ENCODE measurements around the gene FEZF1. TPM values are rescaled to one million over a fixed set of nuclear protein-coding genes. Genes with fewer than 3 reads are reported as not detected.

Gene FEZF1
- total RNA-seq, 1 donor from 2014 or later = not detected

DNA sequence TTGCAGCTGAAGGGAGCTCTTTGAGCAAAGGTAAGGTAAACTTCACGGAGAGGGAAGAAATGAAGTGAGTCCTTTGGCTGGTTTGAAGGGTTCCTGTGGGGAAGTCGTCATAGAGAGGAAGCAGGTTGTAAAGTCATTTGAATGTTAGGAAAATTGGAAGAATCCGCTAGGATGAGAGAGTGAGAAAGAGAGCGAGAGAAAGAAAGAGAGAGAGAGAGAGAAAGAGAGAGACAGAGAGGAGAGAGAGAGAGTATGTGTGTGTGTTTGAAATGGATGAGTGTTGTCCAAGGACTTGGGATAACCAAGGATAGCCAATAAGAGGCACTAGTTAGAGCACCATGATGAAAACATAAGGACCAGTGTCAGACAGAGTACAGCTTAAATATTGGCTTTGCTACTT lies 43.1 kb downstream of the FEZF1 start:
- no peak for DNase-seq (ENCODE audit: low read depth)
- TF ChIP-seq CTCF (conservative IDR thresholded peaks at IDR 0.05; ENCODE audit: low read depth, low read length) = no peak
- no peak overlapping the region for H3K4me3 ChIP-seq (ENCODE audit: low read depth, low read length)

DNA sequence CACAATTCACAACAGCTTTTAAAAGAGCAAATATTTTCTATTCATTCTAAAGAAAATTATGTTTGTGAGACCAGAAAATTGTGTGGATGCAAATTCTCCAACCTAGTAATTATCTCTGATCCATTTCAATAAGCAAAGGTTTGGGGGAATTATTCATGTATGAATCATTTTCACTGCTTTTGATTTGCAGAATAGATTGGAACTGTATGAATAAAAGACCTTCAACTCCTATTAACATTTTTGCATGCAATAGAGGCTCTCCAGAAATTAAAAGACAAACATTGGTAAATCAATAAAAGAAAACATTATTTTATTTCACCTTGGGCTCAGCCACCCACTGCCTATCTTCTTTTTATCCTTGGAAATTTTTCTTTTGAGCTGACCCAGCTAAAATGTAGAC lies 43.5 kb downstream of the FEZF1 start:
- H3K4me3 ChIP-seq (ENCODE audit: low read depth, low read length) = no peak overlapping the region
- no peak for DNase-seq (ENCODE audit: low read depth)
- TF ChIP-seq CTCF (conservative IDR thresholded peaks at IDR 0.05; ENCODE audit: low read depth, low read length) = no peak

DNA sequence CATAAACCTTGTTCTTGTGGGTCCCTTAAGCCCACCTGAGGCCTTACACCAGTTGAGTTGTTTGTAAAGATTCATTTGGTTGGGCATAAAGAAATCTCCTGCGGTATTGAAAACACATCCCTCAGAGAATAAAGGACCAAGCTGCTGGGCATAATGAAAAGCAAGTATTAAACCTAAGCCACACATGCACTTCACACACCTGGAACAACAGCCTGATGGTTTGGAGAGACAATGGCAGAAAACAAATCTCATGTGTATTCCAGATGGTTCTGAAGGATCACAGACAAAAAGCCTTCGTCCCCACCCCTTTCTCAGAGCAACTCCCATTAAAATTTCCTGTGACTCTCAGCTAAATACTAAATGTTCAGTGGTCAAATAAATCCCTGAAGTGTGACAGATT lies 44.2 kb downstream of the FEZF1 start:
- no peak overlapping the region for H3K4me3 ChIP-seq (ENCODE audit: low read depth, low read length)
- DNase-seq (ENCODE audit: low read depth) = no peak
- no peak for TF ChIP-seq CTCF (conservative IDR thresholded peaks at IDR 0.05; ENCODE audit: low read depth, low read length)

DNA sequence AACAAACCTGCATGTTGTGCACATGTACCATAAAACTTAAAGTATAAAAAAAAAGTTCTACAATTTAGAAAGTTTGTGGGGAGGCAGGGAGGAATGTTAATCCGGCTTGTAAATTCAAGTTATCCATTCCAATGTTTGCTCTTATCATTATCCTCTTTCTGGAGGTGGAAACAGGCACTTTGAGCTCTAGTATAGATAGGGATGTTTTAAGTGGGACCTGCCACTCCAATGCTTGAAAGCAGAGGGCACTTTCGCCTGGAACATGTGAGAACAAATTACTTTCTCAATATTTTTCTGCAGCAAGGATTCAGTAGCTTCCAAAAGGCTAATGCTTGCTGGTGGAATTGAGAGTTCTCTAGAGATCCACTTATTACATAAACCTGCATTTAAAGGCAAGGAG lies 45.6 kb downstream of the FEZF1 start:
- no peak for TF ChIP-seq CTCF (conservative IDR thresholded peaks at IDR 0.05; ENCODE audit: low read depth, low read length)
- H3K4me3 ChIP-seq (ENCODE audit: low read depth, low read length) = no peak overlapping the region
- DNase-seq (ENCODE audit: low read depth) = no peak

DNA sequence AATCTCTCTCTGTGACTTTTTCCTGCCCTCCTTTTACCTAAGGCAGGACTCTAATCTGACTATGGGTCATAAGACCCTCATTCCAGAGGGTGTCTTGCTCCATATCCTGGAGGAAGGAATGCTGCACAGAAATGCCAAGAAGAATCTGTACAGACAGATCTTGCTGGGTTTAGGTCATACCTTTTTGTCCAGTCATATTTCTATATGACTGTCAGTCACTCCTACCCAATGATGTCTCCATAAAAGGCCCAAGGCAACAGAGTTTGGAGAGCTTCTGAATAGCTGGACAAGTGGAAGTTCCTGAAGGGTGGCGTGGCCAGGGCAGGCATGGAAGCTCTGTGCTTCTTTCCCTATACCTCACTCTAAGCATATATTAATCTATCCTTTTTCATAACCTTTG lies 47.5 kb downstream of the FEZF1 start:
- TF ChIP-seq CTCF (conservative IDR thresholded peaks at IDR 0.05; ENCODE audit: low read depth, low read length) = no peak
- no peak for DNase-seq (ENCODE audit: low read depth)
- no peak overlapping the region for H3K4me3 ChIP-seq (ENCODE audit: low read depth, low read length)

DNA sequence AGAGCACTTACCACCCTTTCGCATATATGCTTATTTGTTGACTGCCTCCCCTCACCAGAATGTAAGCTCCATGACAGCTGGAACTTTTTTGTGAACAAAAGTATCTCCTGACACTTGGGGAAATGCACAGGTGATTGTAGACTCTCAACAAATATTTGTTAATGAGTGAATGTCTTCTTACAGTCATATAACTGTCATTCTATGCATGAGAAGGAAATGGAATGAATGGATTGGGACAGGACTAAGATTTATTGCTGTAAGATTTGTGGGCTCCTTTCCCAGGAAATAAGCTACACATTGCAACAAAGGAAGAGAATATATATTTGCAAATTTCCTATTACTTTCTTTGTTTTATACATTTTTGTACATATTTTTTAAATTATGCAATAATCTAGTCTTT lies 48.5 kb downstream of the FEZF1 start:
- no peak for TF ChIP-seq CTCF (conservative IDR thresholded peaks at IDR 0.05; ENCODE audit: low read depth, low read length)
- DNase-seq (ENCODE audit: low read depth) = no peak
- H3K4me3 ChIP-seq (ENCODE audit: low read depth, low read length) = no peak overlapping the region

DNA sequence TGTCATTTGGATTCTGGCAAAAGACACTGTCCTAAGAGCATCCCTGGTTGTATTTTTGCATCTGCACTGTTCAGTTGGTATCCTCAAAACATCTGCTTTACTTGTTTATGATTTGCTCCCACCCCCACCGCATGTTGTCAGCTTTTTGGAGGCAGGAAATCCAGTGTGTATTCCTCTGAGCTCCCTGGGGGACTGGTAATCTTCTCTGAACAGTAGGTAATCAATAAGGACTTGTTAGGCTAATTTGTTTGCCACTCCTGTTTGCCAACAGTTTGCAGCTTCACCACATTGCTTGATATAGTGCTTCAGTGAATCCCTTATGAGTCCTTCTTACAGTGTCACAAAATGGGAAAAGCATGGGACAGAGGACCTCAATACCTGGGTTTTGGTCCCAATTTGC lies 49.1 kb downstream of the FEZF1 start:
- H3K4me3 ChIP-seq (ENCODE audit: low read depth, low read length) = no peak overlapping the region
- TF ChIP-seq CTCF (conservative IDR thresholded peaks at IDR 0.05; ENCODE audit: low read depth, low read length) = no peak
- no peak for DNase-seq (ENCODE audit: low read depth)

Other genes with a start within 250 kb of the FEZF1 start
- gene AASS, start 160.5 kb downstream of the FEZF1 start, total RNA-seq = 8.1 and 11.9 TPM in 2 replicates